ENCODE measurements around the gene TOMM40.

DNA sequence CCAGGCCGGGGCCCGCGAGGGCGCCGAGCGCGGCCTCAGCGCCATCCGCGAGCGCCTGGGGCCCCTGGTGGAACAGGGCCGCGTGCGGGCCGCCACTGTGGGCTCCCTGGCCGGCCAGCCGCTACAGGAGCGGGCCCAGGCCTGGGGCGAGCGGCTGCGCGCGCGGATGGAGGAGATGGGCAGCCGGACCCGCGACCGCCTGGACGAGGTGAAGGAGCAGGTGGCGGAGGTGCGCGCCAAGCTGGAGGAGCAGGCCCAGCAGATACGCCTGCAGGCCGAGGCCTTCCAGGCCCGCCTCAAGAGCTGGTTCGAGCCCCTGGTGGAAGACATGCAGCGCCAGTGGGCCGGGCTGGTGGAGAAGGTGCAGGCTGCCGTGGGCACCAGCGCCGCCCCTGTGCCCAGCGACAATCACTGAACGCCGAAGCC, 17.8 kb downstream of the TOMM40 start:
- TF ChIP-seq ZC3H4 (CRISPR knock-in tag; IDR thresholded peaks at IDR 0.05; ENCODE audit: borderline replicate concordance) (no peak), ZNF121 (CRISPR knock-in tag; conservative IDR thresholded peaks at IDR 0.05) (no peak), ZNF644 (tag; IDR thresholded peaks at IDR 0.05; ENCODE audit: low read depth) (no peak), ELF4 (CRISPR knock-in tag; IDR thresholded peaks at IDR 0.05) (no peak)
- TF ChIP-seq, protein P1, sequence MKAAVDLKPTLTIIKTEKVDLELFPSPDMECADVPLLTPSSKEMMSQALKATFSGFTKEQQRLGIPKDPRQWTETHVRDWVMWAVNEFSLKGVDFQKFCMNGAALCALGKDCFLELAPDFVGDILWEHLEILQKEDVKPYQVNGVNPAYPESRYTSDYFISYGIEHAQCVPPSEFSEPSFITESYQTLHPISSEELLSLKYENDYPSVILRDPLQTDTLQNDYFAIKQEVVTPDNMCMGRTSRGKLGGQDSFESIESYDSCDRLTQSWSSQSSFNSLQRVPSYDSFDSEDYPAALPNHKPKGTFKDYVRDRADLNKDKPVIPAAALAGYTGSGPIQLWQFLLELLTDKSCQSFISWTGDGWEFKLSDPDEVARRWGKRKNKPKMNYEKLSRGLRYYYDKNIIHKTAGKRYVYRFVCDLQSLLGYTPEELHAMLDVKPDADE (conservative IDR thresholded peaks at IDR 0.05; ENCODE audit: control insufficient read depth, low read depth, low read length), result no peak

Data from K562 (cell line).